Measurements from ENCODE around the gene VWA3B.

- TF ChIP-seq EZH2 (IDR thresholded peaks at IDR 0.05; ENCODE audit: low read length) (no peak), CTCF (optimal IDR thresholded peaks at IDR 0.05 in 1 of 3, IDR thresholded peaks at IDR 0.05 in 1 of 3, conservative IDR thresholded peaks at IDR 0.05 in 1 of 3; ENCODE audit: extremely low read depth in 1 of 3, insufficient read depth in 2 of 3, low read length in 3 of 3) (no peak)
These were observed 167.6 kb downstream of the VWA3B start for GRCh38 chr2:98254504-98255059.

Data from keratinocyte (primary cell).